Loucy (cell line): ENCODE results near the gene HEATR5B.

Experiments used
- H2AFZ ChIP-seq: fragments of 200-600 bp; sonication (generic); 2 replicates; pipeline ENCODE4 v1.6.0; 2016; ENCODE audit warnings: antibody characterized with exemption, mild to moderate bottlenecking, low read length, moderate library complexity
- H3F3A ChIP-seq: fragments of 200-600 bp; 2 replicates; pipeline ENCODE4 v1.6.0; 2016; ENCODE audit warnings: antibody characterized with exemption, low read depth, mild to moderate bottlenecking
- H3K27me3 ChIP-seq: fragments of 200-600 bp; sonication (generic); 2 replicates; pipeline ENCODE4 v1.6.1; 2014; ENCODE audit warnings: low read length, mild to moderate bottlenecking; ENCODE audit not compliant: insufficient read depth, poor library complexity, severe bottlenecking
- H3K36me3 ChIP-seq: fragments of 200-600 bp; sonication (generic); 2 replicates; pipeline ENCODE4 v1.6.1; 2016; ENCODE audit warnings: low read length; ENCODE audit not compliant: insufficient read depth
- H3K4me1 ChIP-seq: fragments of 200-600 bp; sonication (generic); 2 replicates; pipeline ENCODE4 v1.5.1; 2014; ENCODE audit warnings: low read length, mild to moderate bottlenecking; ENCODE audit not compliant: insufficient read depth, poor library complexity, severe bottlenecking
- H3K4me2 ChIP-seq: fragments of 200-600 bp; sonication (generic); 2 replicates; pipeline ENCODE4 v1.6.0; 2014; ENCODE audit warnings: antibody characterized with exemption, low read length, low read depth, mild to moderate bottlenecking; ENCODE audit not compliant: poor library complexity, severe bottlenecking
- H3K4me3 ChIP-seq: fragments of 200-600 bp; sonication (generic); 2 replicates; pipeline ENCODE4 v1.5.1; 2014; ENCODE audit warnings: low read length, mild to moderate bottlenecking, mixed read lengths; ENCODE audit not compliant: poor library complexity, severe bottlenecking
- H3K79me2 ChIP-seq: fragments of 200-600 bp; sonication (generic); 2 replicates; pipeline ENCODE4 v1.6.1; 2014; ENCODE audit warnings: low read length; ENCODE audit not compliant: insufficient read depth
- H3K9ac ChIP-seq: fragments of 200-600 bp; sonication (generic); 2 replicates; pipeline ENCODE4 v1.6.0; 2014; ENCODE audit warnings: mild to moderate bottlenecking, low read depth, low read length, moderate library complexity; ENCODE audit not compliant: poor library complexity, severe bottlenecking
- H3K9me2 ChIP-seq: fragments of 200-600 bp; sonication (generic); replicated peaks from 2 replicates; pipeline ENCODE4 v1.6.1; 2016; ENCODE audit warnings: low read depth, low read length, mixed read lengths
- H3K9me3 ChIP-seq: fragments of 200-600 bp; sonication (generic); 2 replicates; pipeline ENCODE4 v1.6.1; 2014; ENCODE audit warnings: mild to moderate bottlenecking, antibody characterized with exemption, low read length, low read depth; ENCODE audit not compliant: insufficient read depth
- H4K20me1 ChIP-seq: fragments of 200-600 bp; sonication (generic); 2 replicates; pipeline ENCODE4 v1.6.0; 2014; ENCODE audit warnings: antibody characterized with exemption, low read length, mild to moderate bottlenecking; ENCODE audit not compliant: insufficient read depth, poor library complexity, severe bottlenecking
- EZH2phosphoT487 ChIP-seq: fragments of 200-600 bp; IDR thresholded peaks from 2 replicates; pipeline ENCODE4 v1.6.1; 2018; ENCODE audit warnings: antibody characterized with exemption, mild to moderate bottlenecking, moderate library complexity, borderline replicate concordance
- TF ChIP-seq, protein P1 (sequence below): fragments of 200-600 bp; sonication (generic); conservative IDR thresholded peaks from 2 replicates; pipeline ENCODE4 v1.5.1; 2014; ENCODE audit warnings: mild to moderate bottlenecking, antibody characterized with exemption, low read length

The HEATR5B gene

DNA sequence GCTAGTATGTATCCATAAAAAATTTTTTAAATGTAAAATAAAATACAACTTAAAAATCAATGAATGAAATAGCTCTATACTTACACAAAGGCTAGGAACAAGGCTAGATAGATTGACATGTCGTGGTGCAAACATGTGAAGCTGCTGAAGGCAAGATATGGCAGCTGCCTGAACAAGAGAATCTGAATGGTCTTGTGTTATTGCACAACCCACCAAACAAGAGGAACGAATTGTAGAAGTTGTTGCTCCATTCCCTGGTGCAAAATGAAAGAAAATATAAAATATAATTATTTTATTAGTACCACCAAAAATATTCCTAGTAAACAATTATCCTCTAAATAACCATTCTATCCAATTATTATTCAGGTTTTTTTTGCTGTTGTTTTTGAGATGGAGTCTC, 46.4 kb downstream of the HEATR5B start:
- no peaks in the 10 kb centered on the region for H4K20me1 ChIP-seq
- TF ChIP-seq EZH2phosphoT487 = no peak
- TF ChIP-seq, protein P1, sequence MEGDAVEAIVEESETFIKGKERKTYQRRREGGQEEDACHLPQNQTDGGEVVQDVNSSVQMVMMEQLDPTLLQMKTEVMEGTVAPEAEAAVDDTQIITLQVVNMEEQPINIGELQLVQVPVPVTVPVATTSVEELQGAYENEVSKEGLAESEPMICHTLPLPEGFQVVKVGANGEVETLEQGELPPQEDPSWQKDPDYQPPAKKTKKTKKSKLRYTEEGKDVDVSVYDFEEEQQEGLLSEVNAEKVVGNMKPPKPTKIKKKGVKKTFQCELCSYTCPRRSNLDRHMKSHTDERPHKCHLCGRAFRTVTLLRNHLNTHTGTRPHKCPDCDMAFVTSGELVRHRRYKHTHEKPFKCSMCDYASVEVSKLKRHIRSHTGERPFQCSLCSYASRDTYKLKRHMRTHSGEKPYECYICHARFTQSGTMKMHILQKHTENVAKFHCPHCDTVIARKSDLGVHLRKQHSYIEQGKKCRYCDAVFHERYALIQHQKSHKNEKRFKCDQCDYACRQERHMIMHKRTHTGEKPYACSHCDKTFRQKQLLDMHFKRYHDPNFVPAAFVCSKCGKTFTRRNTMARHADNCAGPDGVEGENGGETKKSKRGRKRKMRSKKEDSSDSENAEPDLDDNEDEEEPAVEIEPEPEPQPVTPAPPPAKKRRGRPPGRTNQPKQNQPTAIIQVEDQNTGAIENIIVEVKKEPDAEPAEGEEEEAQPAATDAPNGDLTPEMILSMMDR = no peak
- H3K9me3 ChIP-seq = no peaks in the 10 kb centered on the region
- H3K4me2 ChIP-seq = no peak overlapping the region
- no peak overlapping the region for H3K4me3 ChIP-seq
- H3K4me1 ChIP-seq = no peaks in the 10 kb centered on the region
- peaks cover 12% of the 10 kb centered on the region; the same call in 1 of the 2 replicates for H3K36me3 ChIP-seq
- no peak overlapping the region for H2AFZ ChIP-seq
- no peaks in the 10 kb centered on the region for H3K27me3 ChIP-seq
- H3K9me2 ChIP-seq = no peaks in the 10 kb centered on the region
- no peaks in the 10 kb centered on the region for H3F3A ChIP-seq
- no peak overlapping the region for H3K9ac ChIP-seq
- H3K79me2 ChIP-seq = no peaks in the 10 kb centered on the region

DNA sequence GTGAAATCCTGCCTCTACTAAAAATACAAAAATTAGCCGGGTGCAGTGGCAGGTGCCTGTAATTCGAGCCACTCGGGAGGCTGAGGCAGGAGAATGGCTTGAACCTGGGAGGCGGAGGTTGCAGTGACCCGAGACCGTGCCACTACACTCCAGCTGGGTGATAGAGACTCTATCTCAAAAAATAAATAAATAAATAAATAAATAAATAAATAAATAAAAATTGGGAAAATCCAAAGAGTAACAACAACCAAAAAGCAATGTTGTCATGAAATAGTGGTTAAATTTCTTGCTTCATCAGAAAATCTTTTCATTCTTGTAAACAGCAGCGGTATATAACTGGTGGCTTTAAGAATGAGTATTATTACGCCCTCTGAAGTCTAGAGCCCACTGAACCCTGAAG, 54.4 kb downstream of the HEATR5B start:
- Histone ChIP-seq H3K27me3 (no peaks in the 10 kb centered on the region), H3K9ac (no peak overlapping the region), H3K79me2 (no peaks in the 10 kb centered on the region), H3K4me2 (no peak overlapping the region), H3K4me3 (no peak overlapping the region), H3K9me3 (no peaks in the 10 kb centered on the region), H4K20me1 (no peaks in the 10 kb centered on the region), H3F3A (no peaks in the 10 kb centered on the region), H3K4me1 (no peaks in the 10 kb centered on the region), H3K9me2 (no peaks in the 10 kb centered on the region), H2AFZ (no peak overlapping the region), H3K36me3 (peaks cover 31% of the 10 kb centered on the region; the same call in 1 of the 2 replicates)
- TF ChIP-seq EZH2phosphoT487 = no peak
- TF ChIP-seq, protein P1 = no peak

DNA sequence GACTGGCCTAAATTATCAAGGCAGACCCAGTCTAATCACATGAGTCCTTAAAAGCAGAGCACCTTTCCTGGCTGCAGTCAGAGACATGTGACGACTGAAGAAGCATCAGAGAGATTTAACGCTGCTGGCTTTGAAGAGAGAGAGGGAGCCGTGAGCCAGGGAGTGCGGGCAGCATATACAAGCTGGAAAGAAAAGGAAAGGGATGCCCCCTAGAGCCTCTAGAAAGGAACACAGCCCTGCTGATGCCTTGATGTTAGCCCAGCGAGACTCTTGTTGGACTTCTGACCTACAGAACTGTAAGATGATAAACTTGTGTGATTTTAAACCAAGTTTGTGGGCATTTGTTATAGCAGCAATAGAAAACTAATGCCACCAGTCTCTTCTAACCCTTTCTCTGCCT, 58.1 kb downstream of the HEATR5B start:
- Histone ChIP-seq H3K4me2 (no peak overlapping the region), H3K36me3 (peaks cover 30% of the 10 kb centered on the region; the same call in 1 of the 2 replicates), H3K9me2 (no peaks in the 10 kb centered on the region), H3K9me3 (no peaks in the 10 kb centered on the region), H3K4me3 (no peak overlapping the region), H3K9ac (no peak overlapping the region), H4K20me1 (no peaks in the 10 kb centered on the region), H3F3A (no peaks in the 10 kb centered on the region), H3K4me1 (no peaks in the 10 kb centered on the region), H2AFZ (no peak overlapping the region), H3K79me2 (no peaks in the 10 kb centered on the region), H3K27me3 (no peaks in the 10 kb centered on the region)
- TF ChIP-seq, protein P1 = peak; percentile 48
- TF ChIP-seq EZH2phosphoT487 = no peak
